CD4-positive, alpha-beta T cell (primary cell): ENCODE measurements around the gene FHL3. TPM values are rescaled to one million over a fixed set of nuclear protein-coding genes. Genes with fewer than 3 reads are reported as not detected.

Experiments used
- ATAC-seq: fragments of 200-7000 bp; cut with Tn5 transposase; one replicate; pipeline ENCODE4 v1.10.0; 2022; ENCODE audit warnings: mild to moderate bottlenecking; ENCODE audit not compliant: poor library complexity
- CTCF ChIA-PET: fragments of 350-600 bp; sonication (Branson Sonifier 250); formaldehyde crosslinking; loops from one replicate; lab custom pipeline; 2021; ENCODE audit warnings: antibody characterized with exemption, inconsistent platforms; lab: Charles Lee
- POLR2A ChIA-PET: fragments of 350-600 bp; sonication (Branson Sonifier 250); formaldehyde crosslinking; loops from one replicate; lab custom pipeline; 2021; ENCODE audit warnings: antibody characterized with exemption, inconsistent platforms; lab: Charles Lee
- DNase-seq, 14 experiments: peaks; one replicate each; pipeline ENCODE4 v3.0.0-alpha.2; 2013 to 2020; ENCODE audit warnings: mixed read lengths in 2 of 14
- H3K27ac ChIP-seq, 2 donors: one replicate each; pipeline versions ENCODE4 v1.5.1 to v1.7.0; 2013; ENCODE audit warnings: low read length in 2 of 2, low read depth in 1 of 2, mild to moderate bottlenecking in 1 of 2
- H3K27me3 ChIP-seq, 2 experiments: 1 replicate in 1 of 2; 2 replicates in 1 of 2; pipeline versions ENCODE4 v1.6.1 to v1.7.0; 2013; ENCODE audit warnings: low read length in 2 of 2, control low read depth in 1 of 2, mild to moderate bottlenecking in 1 of 2, moderate library complexity in 1 of 2; ENCODE audit not compliant: insufficient read depth in 2 of 2, control insufficient read depth in 1 of 2
- H3K36me3 ChIP-seq: one replicate; pipeline ENCODE4 v1.6.1; 2013; ENCODE audit warnings: low read length, control low read depth; ENCODE audit not compliant: insufficient read depth
- H3K4me1 ChIP-seq: one replicate; pipeline ENCODE4 v1.6.1; 2013; ENCODE audit warnings: low read length, control low read depth; ENCODE audit not compliant: insufficient read depth
- H3K4me3 ChIP-seq: one replicate; pipeline ENCODE4 v1.5.1; 2013; ENCODE audit warnings: mild to moderate bottlenecking, low read length, moderate library complexity
- H3K9me3 ChIP-seq, 2 experiments: 1 replicate in 1 of 2; 2 replicates in 1 of 2; pipeline versions ENCODE4 v1.6.1 to v1.7.0; 2013; ENCODE audit warnings: low read length in 2 of 2, mild to moderate bottlenecking in 2 of 2, control low read depth in 1 of 2, moderate library complexity in 1 of 2; ENCODE audit not compliant: control insufficient read depth in 1 of 2, insufficient read depth in 1 of 2
- H3K27ac Mint-ChIP-seq: one replicate; pipeline ENCODE4 v1.8.0; 2020; ENCODE audit warnings: mixed read lengths
- H3K27me3 Mint-ChIP-seq: one replicate; pipeline ENCODE4 v1.8.0; 2021; ENCODE audit warnings: mixed read lengths
- H3K36me3 Mint-ChIP-seq: one replicate; pipeline ENCODE4 v1.8.0; 2021; ENCODE audit warnings: low read depth, mixed read lengths
- H3K4me1 Mint-ChIP-seq: one replicate; pipeline ENCODE4 v1.8.0; 2021; ENCODE audit warnings: low read depth, mixed read lengths
- H3K4me3 Mint-ChIP-seq: one replicate; pipeline ENCODE4 v1.8.0; 2020; ENCODE audit warnings: mild to moderate bottlenecking, mixed read lengths
- H3K9me3 Mint-ChIP-seq: one replicate; pipeline ENCODE4 v1.8.0; 2020; ENCODE audit warnings: mixed read lengths
- intact Hi-C, 2 experiments: fragments of 100-400 bp; cut with DNase I in 1 of 2; cut with micrococcal nuclease in 1 of 2; formaldehyde crosslinking; loops; one replicate each; pipeline versions ENCODE4 v1.15.1 to v1.9.0; 2023 to 2025; cut with DNase I, micrococcal nuclease
- total RNA-seq, 174 experiments: library from RNA in 2 of 174; stranded (reverse) in 2 of 174; gene quantifications; one replicate each; pipeline ENCODE4 v1.2.3 and lab custom pipeline; 2021 to 2026
- TF ChIP-seq, protein P1 (sequence below): fragments of 200-600 bp; IDR thresholded peaks from one replicate; pipeline ENCODE4 v1.8.0; 2022; ENCODE audit warnings: antibody characterized with exemption, mild to moderate bottlenecking

Gene FHL3
- total RNA-seq, 2 experiments from 2014 or later = 3.4 to 3.7 TPM

DNA sequence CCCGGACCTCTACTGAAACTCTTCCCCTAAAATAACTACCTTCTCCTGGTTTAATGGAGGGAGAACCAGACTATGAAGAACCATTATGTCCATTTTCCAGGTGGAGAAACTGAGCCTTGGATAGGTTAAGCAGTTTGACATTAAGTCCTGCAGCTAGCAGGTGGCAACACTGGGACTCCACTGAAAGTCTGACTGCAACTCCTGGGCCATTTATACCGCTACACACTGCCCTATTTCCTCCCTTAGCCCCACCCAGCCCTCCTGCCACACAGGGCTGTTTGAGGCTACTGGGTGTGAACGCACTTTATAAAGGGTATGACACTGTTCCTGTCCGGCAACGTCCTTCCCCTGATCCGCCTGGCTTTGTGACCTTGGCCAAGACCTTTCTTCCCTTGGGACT is 58.0 kb downstream of the FHL3 start:
- ChIA-PET POLR2A (interaction anchor here (0.6 to 1.1 kb wide), 2 partner anchors 65 to 393 kb away, joined by 3 read pairs; partner anchors contain the start of genes SNIP1 and UTP11), CTCF (no interaction called here)
- Histone ChIP-seq H3K27me3 (no peaks in the 10 kb centered on the region), H3K4me3 (peak overlapping the region; percentile 61), H3K4me1 (peaks cover 19% of the 10 kb centered on the region), H3K36me3 (no peaks in the 10 kb centered on the region), H3K27ac (peak overlapping the region in 1 of 2 donors; percentile 15), H3K9me3 (no peaks in the 10 kb centered on the region)
- ATAC-seq (no peak), DNase-seq (no peak)
- Mint-ChIP-seq H3K4me3 (peak overlapping the region; percentile 89), H3K36me3 (no peaks in the 10 kb centered on the region), H3K27ac (peak overlapping the region; percentile 70), H3K27me3 (no peaks in the 10 kb centered on the region), H3K4me1 (peaks cover 16% of the 10 kb centered on the region), H3K9me3 (no peaks in the 10 kb centered on the region)
- TF ChIP-seq, protein P1, sequence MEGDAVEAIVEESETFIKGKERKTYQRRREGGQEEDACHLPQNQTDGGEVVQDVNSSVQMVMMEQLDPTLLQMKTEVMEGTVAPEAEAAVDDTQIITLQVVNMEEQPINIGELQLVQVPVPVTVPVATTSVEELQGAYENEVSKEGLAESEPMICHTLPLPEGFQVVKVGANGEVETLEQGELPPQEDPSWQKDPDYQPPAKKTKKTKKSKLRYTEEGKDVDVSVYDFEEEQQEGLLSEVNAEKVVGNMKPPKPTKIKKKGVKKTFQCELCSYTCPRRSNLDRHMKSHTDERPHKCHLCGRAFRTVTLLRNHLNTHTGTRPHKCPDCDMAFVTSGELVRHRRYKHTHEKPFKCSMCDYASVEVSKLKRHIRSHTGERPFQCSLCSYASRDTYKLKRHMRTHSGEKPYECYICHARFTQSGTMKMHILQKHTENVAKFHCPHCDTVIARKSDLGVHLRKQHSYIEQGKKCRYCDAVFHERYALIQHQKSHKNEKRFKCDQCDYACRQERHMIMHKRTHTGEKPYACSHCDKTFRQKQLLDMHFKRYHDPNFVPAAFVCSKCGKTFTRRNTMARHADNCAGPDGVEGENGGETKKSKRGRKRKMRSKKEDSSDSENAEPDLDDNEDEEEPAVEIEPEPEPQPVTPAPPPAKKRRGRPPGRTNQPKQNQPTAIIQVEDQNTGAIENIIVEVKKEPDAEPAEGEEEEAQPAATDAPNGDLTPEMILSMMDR = no peak
- intact Hi-C loops = loop anchor here in 1 of 2 experiments (2.0 to 5.0 kb wide), 2 partner anchors 40 to 139 kb away; partner anchors contain the start of gene YRDC

Other genes starting within 250 kb of the FHL3 start
- gene EPHA10, start 240.4 kb downstream of the FHL3 start, total RNA-seq = not detected
- under 1 TPM; 0.33 to 0.53 TPM for gene MANEAL, start 211.7 kb downstream of the FHL3 start, total RNA-seq
- 10 to 100 TPM; 10.9 to 13.2 TPM for gene C1orf122, start 197.7 kb downstream of the FHL3 start, total RNA-seq
- gene YRDC, start 197.3 kb downstream of the FHL3 start, total RNA-seq = 10 to 100 TPM; 31.1 to 31.2 TPM
- gene MTF1, start 145.9 kb downstream of the FHL3 start, total RNA-seq = 10 to 100 TPM; 28.1 to 31.2 TPM
- 10 to 100 TPM; 11.7 to 12.7 TPM for gene INPP5B, start 58.5 kb downstream of the FHL3 start, total RNA-seq
- 10 to 100 TPM; 40.5 to 42.5 TPM for gene SF3A3, start 15.5 kb downstream of the FHL3 start, total RNA-seq
- 1 to 10 TPM; 8.7 to 9.4 TPM for gene UTP11, start 7.2 kb upstream of the FHL3 start, total RNA-seq
- gene POU3F1, start 41.3 kb upstream of the FHL3 start, total RNA-seq = under 1 TPM; 0.22 to 0.27 TPM